ENCODE data around the gene APBA2.
A peak's percentile ranks its signal among the peaks of the same experiment; 100 is the strongest.

APBA2 gene

GRCh38 chr15:29086001-29086400, 200.2 kb downstream of the APBA2 start:
- H3K27me3 Mint-ChIP-seq (ENCODE audit: low read depth): no peaks in the 10 kb centered on the region
- H3K27ac Mint-ChIP-seq: no peak overlapping the region
- H3K4me3 Mint-ChIP-seq: no peak overlapping the region
- no peak for TF ChIP-seq CTCF (IDR thresholded peaks at IDR 0.05; ENCODE audit: unreplicated experiment in 3 of 3)
- H3K36me3 Mint-ChIP-seq (ENCODE audit: low read depth): peaks cover 9% of the 10 kb centered on the region
- peaks cover 9% of the 10 kb centered on the region for H3K9me3 Mint-ChIP-seq
- H3K4me1 Mint-ChIP-seq: no peaks in the 10 kb centered on the region

GRCh38 chr15:29086891-29087290, 201.1 kb downstream of the APBA2 start:
- H3K36me3 Mint-ChIP-seq (ENCODE audit: low read depth): peaks cover 9% of the 10 kb centered on the region
- H3K27ac Mint-ChIP-seq: no peak overlapping the region

GRCh38 chr15:29087521-29088285, 201.9 kb downstream of the APBA2 start:
- Mint-ChIP-seq H3K4me1 (no peaks in the 10 kb centered on the region), H3K4me3 (no peak overlapping the region), H3K27me3 (ENCODE audit: low read depth) (no peaks in the 10 kb centered on the region), H3K9me3 (peaks cover 9% of the 10 kb centered on the region), H3K36me3 (ENCODE audit: low read depth) (peaks cover 9% of the 10 kb centered on the region), H3K27ac (no peak overlapping the region)
- TF ChIP-seq CTCF (IDR thresholded peaks at IDR 0.05; ENCODE audit: unreplicated experiment in 3 of 3): no peak

More at GRCh38 chr15:29086891-29087290, 201.1 kb downstream of the APBA2 start:
- no peak for TF ChIP-seq CTCF (IDR thresholded peaks at IDR 0.05; ENCODE audit: unreplicated experiment in 3 of 3)
- Mint-ChIP-seq H3K4me1 (no peaks in the 10 kb centered on the region), H3K27me3 (ENCODE audit: low read depth) (no peaks in the 10 kb centered on the region), H3K9me3 (peaks cover 9% of the 10 kb centered on the region), H3K4me3 (no peak overlapping the region)

- peaks cover 9% of the 10 kb centered on the region for H3K36me3 Mint-ChIP-seq (ENCODE audit: low read depth)
- H3K27ac Mint-ChIP-seq: no peak overlapping the region
Observed at GRCh38 chr15:29088666-29089065, 202.9 kb downstream of the APBA2 start.

GRCh38 chr15:29089731-29090616, 204.2 kb downstream of the APBA2 start:
- Mint-ChIP-seq H3K4me1 (no peaks in the 10 kb centered on the region), H3K36me3 (ENCODE audit: low read depth) (peaks cover 7% of the 10 kb centered on the region)

More at GRCh38 chr15:29088666-29089065, 202.9 kb downstream of the APBA2 start:
- peaks cover 9% of the 10 kb centered on the region for H3K9me3 Mint-ChIP-seq
- H3K4me3 Mint-ChIP-seq: no peak overlapping the region
- no peak for TF ChIP-seq CTCF (IDR thresholded peaks at IDR 0.05; ENCODE audit: unreplicated experiment in 3 of 3)
- no peaks in the 10 kb centered on the region for H3K4me1 Mint-ChIP-seq
- H3K27me3 Mint-ChIP-seq (ENCODE audit: low read depth): no peaks in the 10 kb centered on the region

More at GRCh38 chr15:29089731-29090616, 204.2 kb downstream of the APBA2 start:
- peak; percentile 26 to 38 (median 36) for TF ChIP-seq CTCF (IDR thresholded peaks at IDR 0.05; ENCODE audit: unreplicated experiment in 3 of 3)
- H3K4me3 Mint-ChIP-seq: no peak overlapping the region
- no peaks in the 10 kb centered on the region for H3K27me3 Mint-ChIP-seq (ENCODE audit: low read depth)
- H3K27ac Mint-ChIP-seq: no peak overlapping the region
- H3K9me3 Mint-ChIP-seq: peaks cover 5% of the 10 kb centered on the region
